Stimulated activated CD8-positive, alpha-beta memory T cell treated with anti-CD3 and anti-CD28 coated beads, Interleukin-4, amount 100 ng/mL, for 48 hours (primary cell): ENCODE results near the gene CPEB3.

Source experiments
- DNase-seq: peaks from one replicate; pipeline ENCODE4 v3.0.0-alpha.2; 2020

CPEB3 gene

DNA sequence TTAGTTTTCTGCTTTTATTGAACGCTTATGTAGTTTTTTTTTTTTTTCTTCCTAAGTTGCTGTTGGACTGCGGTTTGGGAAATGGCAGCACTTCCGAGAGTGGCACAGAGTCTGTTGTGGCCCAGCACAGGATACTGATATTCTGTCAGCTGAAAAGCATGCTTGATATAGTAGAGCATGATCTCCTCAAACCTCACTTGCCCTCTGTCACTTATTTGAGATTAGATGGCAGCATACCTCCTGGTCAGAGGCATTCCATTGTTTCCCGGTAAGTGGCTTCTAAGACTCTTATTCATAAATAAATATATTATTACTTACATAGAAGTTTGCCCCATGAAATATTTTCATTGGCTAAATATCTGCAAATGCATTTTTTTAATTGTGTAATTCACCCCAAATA is 266.2 kb downstream of the CPEB3 start:
- no peak for DNase-seq

DNA sequence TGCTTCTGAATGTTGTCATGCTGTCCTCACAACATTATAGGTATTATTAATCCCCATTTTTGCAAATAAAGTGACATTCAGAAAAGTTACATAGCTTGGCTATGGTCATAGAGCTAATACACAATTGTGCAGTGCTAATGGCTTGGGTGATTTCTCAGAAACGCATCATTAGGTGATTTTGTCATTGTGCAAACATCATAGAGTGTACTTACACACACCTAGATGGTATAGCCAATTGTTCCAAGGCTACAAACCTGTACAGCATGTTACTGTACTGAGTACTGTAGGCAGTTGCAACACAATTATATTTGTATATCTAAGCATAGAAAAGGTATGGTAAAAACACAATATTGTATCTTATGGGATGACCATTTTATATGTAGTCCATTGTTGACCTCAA is 276.3 kb downstream of the CPEB3 start:
- no peak for DNase-seq

DNA sequence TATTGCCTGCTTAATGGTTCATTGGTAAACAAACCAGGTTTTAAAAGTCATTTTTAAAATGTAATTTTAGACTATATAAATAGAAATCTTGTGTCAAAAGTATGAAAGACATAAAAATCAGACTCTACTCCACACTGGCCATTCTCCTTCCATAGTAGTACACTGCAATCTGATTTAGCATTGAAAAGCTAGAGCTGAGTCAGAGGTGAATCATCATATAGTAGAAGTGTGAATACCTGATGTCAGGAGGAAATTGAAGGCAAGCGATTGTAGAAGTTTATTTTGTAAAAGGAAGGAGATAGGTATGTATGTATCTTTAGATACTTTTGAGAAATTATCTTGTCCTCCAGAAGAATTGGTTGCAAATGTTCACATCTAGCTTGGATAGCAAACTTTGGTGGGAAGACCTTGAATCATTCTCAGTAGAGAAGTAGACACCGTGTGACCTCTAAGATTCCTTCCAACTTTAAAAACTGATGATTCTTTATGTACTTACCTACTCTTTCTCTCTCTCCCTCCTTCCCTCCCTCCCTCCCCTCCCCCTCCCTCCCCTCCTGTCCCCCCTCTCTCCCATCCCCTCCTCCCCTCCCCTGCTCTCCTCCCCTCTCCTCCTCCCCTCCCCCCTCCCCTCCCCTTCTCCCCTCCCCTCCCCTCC is 279.2 kb downstream of the CPEB3 start:
- DNase-seq: no peak

DNA sequence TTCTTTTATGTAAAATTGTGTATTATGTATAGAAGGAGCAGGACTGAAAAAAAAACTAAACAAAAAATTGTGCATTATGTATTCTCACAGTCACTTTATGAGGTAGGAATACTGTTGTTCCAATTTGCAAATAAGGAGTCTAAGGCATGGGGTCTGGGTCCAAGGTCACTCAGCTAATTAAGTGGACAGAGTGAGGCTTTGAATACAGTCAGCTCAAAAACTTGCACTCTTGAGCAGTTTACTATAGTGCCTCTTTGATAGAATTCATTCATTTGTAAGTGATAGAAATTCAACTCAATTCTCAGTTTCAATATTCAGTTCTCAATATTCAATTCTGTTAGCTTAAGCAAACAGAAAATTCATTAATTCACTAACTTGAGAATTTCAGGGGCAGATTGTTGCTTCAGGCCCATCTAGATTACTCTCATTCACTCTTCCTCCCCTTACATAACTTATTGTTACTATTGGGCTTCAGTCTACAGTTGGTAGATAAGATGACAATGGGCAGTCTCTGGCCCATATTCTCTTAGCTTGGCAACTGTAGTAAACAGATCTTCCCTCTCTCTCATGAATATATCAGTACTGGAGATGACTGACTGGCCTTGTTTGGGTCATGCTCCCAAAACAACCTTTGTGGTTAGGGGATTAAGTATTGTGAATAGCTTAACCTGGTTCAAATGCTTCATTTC is 280.7 kb downstream of the CPEB3 start:
- no peak for DNase-seq

DNA sequence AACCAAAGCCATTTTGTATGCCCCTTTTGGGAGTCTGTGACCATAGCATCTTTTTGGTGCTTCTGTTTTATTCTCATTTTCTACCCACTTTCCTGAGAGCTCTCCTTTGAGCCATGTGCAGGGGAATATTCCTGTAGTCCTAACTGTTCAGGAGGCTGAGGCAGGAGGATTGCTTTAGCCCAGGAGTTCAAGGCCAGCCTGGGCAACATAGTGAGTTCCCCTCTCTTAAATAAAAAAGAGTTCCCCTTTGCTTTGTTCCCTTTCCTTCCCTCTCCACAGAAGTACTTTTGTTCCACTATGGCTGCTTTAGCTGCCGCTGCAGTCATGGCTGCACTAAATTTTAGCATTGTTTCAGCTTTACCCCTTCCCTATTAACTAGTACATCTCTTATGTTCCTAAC is 281.4 kb downstream of the CPEB3 start:
- DNase-seq: no peak

DNA sequence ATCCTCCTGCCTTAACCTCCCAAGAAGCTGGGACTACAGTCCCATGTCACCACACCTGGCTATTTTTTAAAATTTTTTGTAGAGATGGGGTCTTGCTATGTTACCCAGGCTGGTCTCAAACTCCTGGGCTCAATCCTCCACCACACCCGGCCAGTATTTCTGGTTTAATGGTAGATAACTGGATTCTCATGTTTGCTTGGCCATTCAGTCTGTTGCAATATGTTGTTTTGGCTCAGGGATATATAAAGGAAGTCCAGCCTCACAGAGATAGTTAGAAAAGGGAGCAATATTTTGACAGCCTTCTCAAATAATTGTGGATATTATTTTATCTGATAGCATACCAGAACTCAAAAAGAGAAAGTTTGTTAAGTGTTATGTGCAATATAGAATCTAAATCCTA is 284.9 kb downstream of the CPEB3 start:
- DNase-seq: no peak

- no peak for DNase-seq
These were observed 287.6 kb downstream of the CPEB3 start for GRCh38 chr10:92003258-92003657.

GRCh38 chr10:92001995-92002394 is 288.9 kb downstream of the CPEB3 start:
- no peak for DNase-seq

- no peak for DNase-seq
These were observed 289.3 kb downstream of the CPEB3 start for GRCh38 chr10:92001581-92001980.
